ENCODE measurements around the gene ADGRD1. TPM values are rescaled to one million over a fixed set of nuclear protein-coding genes. Genes with fewer than 3 reads are reported as not detected.

Gene ADGRD1
- total and polyA plus RNA-seq, 12 donors, result 0.87 to 6.0 (median 1.6) TPM

- TF ChIP-seq CTCF (IDR thresholded peaks at IDR 0.05) (no peak), POLR2A (IDR thresholded peaks at IDR 0.05) (no peak)
- intact Hi-C loops (cut with DNase I), result no loop called here
- Histone ChIP-seq H3K4me1 (replicated peaks in 1 of 2) (no peaks in the 10 kb centered on the region), H3K27ac (no peak overlapping the region), H3K4me3 (no peak overlapping the region), H3K27me3 (no peaks in the 10 kb centered on the region), H3K36me3 (replicated peaks in 1 of 2) (no peaks in the 10 kb centered on the region), H3K9me3 (replicated peaks in 1 of 3) (no peaks in the 10 kb centered on the region)
- 69 to 80% (median 73%) methylated on average over 10 of the region's 10 CpGs for WGBS, 4 donors
- DNase-seq, result peak in 1 of 7 donors; percentile 2
Observed at GRCh38 chr12:131056626-131057025, 102.9 kb downstream of the ADGRD1 start.

- Histone ChIP-seq H3K27ac (no peak overlapping the region), H3K4me3 (no peak overlapping the region), H3K27me3 (no peaks in the 10 kb centered on the region), H3K9me3 (replicated peaks in 1 of 3) (no peaks in the 10 kb centered on the region), H3K4me1 (replicated peaks in 1 of 2) (no peaks in the 10 kb centered on the region), H3K36me3 (replicated peaks in 1 of 2) (no peaks in the 10 kb centered on the region)
- WGBS, 4 donors, result 80 to 85% (median 83%) methylated on average over 25 of the region's 25 CpGs
- intact Hi-C loops (cut with DNase I), result no loop called here
- DNase-seq, result peak in 2 of 7 donors; percentile 6 to 24
- TF ChIP-seq CTCF (IDR thresholded peaks at IDR 0.05), result no peak
- no peak for TF ChIP-seq POLR2A (IDR thresholded peaks at IDR 0.05)
Observed at GRCh38 chr12:131057211-131057721, 103.6 kb downstream of the ADGRD1 start.

GRCh38 chr12:131057722-131058515 lies 104.2 kb downstream of the ADGRD1 start:
- no peaks in the 10 kb centered on the region for H3K27me3 ChIP-seq
- peak in 2 of 7 donors; percentile 17 to 39 for DNase-seq
- intact Hi-C loops (cut with DNase I), result no loop called here
- peak overlapping the region in 1 of 5 donors; percentile 32 for H3K27ac ChIP-seq
- TF ChIP-seq CTCF (IDR thresholded peaks at IDR 0.05) (no peak), POLR2A (IDR thresholded peaks at IDR 0.05) (no peak)
- no peaks in the 10 kb centered on the region for H3K9me3 ChIP-seq (replicated peaks in 1 of 3)
- no peak overlapping the region for H3K4me3 ChIP-seq
- WGBS, 4 donors, result 49 to 69% (median 66%) methylated on average over 11 of the region's 11 CpGs
- H3K4me1 ChIP-seq (replicated peaks in 1 of 2), result no peaks in the 10 kb centered on the region
- no peaks in the 10 kb centered on the region for H3K36me3 ChIP-seq (replicated peaks in 1 of 2)

- H3K27me3 ChIP-seq, result no peaks in the 10 kb centered on the region
- DNase-seq, result no peak
- H3K9me3 ChIP-seq (replicated peaks in 1 of 3), result no peaks in the 10 kb centered on the region
- no peak for TF ChIP-seq POLR2A (IDR thresholded peaks at IDR 0.05)
- TF ChIP-seq CTCF (IDR thresholded peaks at IDR 0.05), result no peak
- no peak overlapping the region for H3K4me3 ChIP-seq
- H3K27ac ChIP-seq, result peak overlapping the region in 1 of 5 donors; percentile 17
- H3K36me3 ChIP-seq (replicated peaks in 1 of 2), result no peaks in the 10 kb centered on the region
- intact Hi-C loops (cut with DNase I), result no loop called here
- H3K4me1 ChIP-seq (replicated peaks in 1 of 2), result no peaks in the 10 kb centered on the region
- WGBS, 4 donors, result 63 to 70% (median 69%) methylated on average over 5 of the region's 5 CpGs
Observed at GRCh38 chr12:131058700-131059099, 105.0 kb downstream of the ADGRD1 start.
